ENCODE measurements around the gene KCNJ16. TPM values are rescaled to one million over a fixed set of nuclear protein-coding genes. Genes with fewer than 3 reads are reported as not detected.

Gene KCNJ16
- total RNA-seq, 2 donors from 2014 or later: 0.28 TPM; not detected in 1

DNA sequence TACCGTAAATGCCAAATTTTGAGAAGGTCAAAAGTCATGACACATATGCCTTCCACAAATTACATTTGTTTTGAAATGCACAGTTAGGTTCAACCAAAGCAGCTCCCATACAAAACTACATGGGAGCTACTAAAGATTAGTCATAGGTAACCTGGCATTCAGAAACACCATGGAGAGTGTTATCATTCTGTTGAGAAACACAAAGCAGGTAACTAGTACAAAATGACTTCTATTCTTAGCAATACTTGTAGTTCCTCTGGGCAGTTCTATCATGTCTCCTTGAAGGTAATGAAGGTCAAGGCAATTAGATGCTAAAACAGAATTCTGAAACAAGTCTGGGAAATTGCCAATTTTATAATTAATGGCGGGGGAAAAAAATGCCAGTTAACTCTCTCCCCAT is 39.4 kb downstream of the KCNJ16 start:
- H3K9me3 ChIP-seq: peaks cover under 1% of the 10 kb centered on the region
- no peaks in the 10 kb centered on the region for H3K36me3 ChIP-seq
- no peaks in the 10 kb centered on the region for H3K27me3 ChIP-seq (replicated peaks; ENCODE audit: insufficient read depth)
- TF ChIP-seq, protein P1, sequence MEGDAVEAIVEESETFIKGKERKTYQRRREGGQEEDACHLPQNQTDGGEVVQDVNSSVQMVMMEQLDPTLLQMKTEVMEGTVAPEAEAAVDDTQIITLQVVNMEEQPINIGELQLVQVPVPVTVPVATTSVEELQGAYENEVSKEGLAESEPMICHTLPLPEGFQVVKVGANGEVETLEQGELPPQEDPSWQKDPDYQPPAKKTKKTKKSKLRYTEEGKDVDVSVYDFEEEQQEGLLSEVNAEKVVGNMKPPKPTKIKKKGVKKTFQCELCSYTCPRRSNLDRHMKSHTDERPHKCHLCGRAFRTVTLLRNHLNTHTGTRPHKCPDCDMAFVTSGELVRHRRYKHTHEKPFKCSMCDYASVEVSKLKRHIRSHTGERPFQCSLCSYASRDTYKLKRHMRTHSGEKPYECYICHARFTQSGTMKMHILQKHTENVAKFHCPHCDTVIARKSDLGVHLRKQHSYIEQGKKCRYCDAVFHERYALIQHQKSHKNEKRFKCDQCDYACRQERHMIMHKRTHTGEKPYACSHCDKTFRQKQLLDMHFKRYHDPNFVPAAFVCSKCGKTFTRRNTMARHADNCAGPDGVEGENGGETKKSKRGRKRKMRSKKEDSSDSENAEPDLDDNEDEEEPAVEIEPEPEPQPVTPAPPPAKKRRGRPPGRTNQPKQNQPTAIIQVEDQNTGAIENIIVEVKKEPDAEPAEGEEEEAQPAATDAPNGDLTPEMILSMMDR (IDR thresholded peaks at IDR 0.05): no peak
- no peak overlapping the region for H3K4me3 ChIP-seq
- H3K4me1 ChIP-seq (ENCODE audit: control insufficient read depth in 1 of 2, low read depth in 2 of 2): peaks cover 8 to 12% of the 10 kb centered on the region in 2 donors
- DNase-seq (ENCODE audit: low spot score) (no peak), ATAC-seq (ENCODE audit: insufficient number of reproducible peaks, low FRiP score, low read depth) (no peak)
- no peak overlapping the region for H3K27ac ChIP-seq

DNA sequence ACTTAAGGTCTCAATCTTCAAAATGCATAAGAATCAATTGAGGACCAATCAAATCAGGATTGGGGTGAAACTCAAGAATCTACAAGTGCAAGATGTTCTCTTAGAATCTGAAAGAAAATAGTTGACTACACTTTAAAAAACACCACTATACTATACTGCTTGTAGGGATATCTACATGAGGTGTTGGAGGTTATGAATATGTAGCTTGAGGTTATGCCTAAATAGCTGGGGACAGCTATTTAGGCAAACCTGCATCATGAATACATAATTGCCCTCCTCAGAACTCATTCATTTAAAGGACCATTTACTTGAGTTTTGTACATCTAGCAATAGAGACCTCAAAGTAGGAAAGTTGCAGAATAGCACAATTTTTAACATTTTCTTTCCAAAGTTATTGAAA is 40.1 kb downstream of the KCNJ16 start:
- no peak overlapping the region for H3K4me3 ChIP-seq
- no peaks in the 10 kb centered on the region for H3K27me3 ChIP-seq (replicated peaks; ENCODE audit: insufficient read depth)
- no peak overlapping the region for H3K27ac ChIP-seq
- TF ChIP-seq, protein P1 (IDR thresholded peaks at IDR 0.05): no peak
- peaks cover under 1 to 5% of the 10 kb centered on the region in 2 donors for H3K4me1 ChIP-seq (ENCODE audit: control insufficient read depth in 1 of 2, low read depth in 2 of 2)
- ATAC-seq (ENCODE audit: insufficient number of reproducible peaks, low FRiP score, low read depth) (no peak), DNase-seq (ENCODE audit: low spot score) (no peak)
- H3K9me3 ChIP-seq: peaks cover 5% of the 10 kb centered on the region
- H3K36me3 ChIP-seq: no peaks in the 10 kb centered on the region

DNA sequence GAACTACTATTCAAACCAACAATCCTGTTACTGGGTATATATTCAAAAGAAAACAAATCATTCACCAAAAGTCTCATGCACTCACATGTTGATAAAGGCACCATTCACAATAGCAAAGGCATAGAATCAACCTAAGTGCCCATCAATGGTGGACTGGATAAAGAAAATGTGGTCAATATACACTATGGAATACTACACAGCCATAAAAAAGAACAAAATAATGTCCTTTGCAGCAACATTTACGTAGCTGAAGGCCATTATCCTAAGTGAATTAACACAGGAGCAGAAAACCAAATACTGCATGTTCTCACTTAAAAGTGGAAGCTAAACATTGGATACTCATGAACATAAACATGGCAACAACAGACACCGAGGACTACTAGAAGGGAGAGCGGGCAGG is 41.9 kb downstream of the KCNJ16 start:
- H3K9me3 ChIP-seq: peaks cover 5% of the 10 kb centered on the region
- no peaks in the 10 kb centered on the region for H3K4me1 ChIP-seq (ENCODE audit: control insufficient read depth in 1 of 2, low read depth in 2 of 2)
- DNase-seq (ENCODE audit: low spot score) (no peak), ATAC-seq (ENCODE audit: insufficient number of reproducible peaks, low FRiP score, low read depth) (no peak)
- TF ChIP-seq, protein P1 (IDR thresholded peaks at IDR 0.05): no peak
- H3K4me3 ChIP-seq: no peak overlapping the region
- H3K27ac ChIP-seq: no peak overlapping the region
- H3K27me3 ChIP-seq (replicated peaks; ENCODE audit: insufficient read depth): no peaks in the 10 kb centered on the region
- no peaks in the 10 kb centered on the region for H3K36me3 ChIP-seq

DNA sequence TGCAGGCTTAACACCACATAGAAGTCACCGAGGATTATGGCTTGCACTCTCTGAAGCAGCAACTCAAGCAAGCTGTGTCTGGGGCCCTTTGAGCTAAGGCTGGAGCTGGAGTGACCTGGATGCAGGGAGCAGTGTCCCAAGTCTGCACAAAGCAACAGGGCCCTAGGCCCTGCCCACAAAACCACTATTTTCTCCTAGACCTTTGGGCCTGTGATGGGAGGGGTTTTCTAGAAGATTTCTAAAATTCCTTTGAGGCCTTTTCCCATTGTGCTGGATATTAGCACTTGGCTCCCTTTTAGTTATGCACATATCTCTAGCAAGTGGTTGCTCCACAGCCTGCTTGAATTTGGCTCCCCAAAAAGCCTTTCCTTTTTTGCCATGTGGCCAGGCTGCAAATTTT is 44.5 kb downstream of the KCNJ16 start:
- no peak for DNase-seq (ENCODE audit: low spot score)
- H3K9me3 ChIP-seq: peaks cover 5% of the 10 kb centered on the region
- TF ChIP-seq, protein P1 (IDR thresholded peaks at IDR 0.05): no peak
- no peaks in the 10 kb centered on the region for H3K4me1 ChIP-seq (ENCODE audit: control insufficient read depth in 1 of 2, low read depth in 2 of 2)
- ATAC-seq (ENCODE audit: insufficient number of reproducible peaks, low FRiP score, low read depth): no peak
- no peak overlapping the region for H3K4me3 ChIP-seq
- no peaks in the 10 kb centered on the region for H3K36me3 ChIP-seq
- H3K27me3 ChIP-seq (replicated peaks; ENCODE audit: insufficient read depth): no peaks in the 10 kb centered on the region
- no peak overlapping the region for H3K27ac ChIP-seq

DNA sequence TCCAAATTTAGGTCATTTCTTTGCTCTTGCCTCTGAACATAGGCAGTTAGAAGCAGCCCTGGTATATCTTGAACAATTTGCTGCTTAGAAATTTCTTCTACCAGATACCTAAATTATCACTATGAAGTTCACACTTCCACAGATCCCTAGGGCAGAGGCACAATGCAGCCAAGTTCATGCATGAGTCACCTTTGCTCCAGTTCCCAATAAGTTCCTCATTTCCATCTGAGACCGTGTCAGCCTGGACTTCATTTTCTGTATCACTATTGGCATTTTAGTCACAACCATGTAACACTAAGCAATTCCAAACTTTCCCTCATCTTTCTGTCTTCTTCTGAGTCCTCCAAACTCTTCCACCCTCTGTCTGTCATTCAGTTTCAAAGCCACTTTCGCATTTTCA is 45.0 kb downstream of the KCNJ16 start:
- Histone ChIP-seq H3K4me3 (no peak overlapping the region), H3K27ac (no peak overlapping the region), H3K36me3 (no peaks in the 10 kb centered on the region), H3K9me3 (peaks cover 5% of the 10 kb centered on the region), H3K4me1 (ENCODE audit: control insufficient read depth in 1 of 2, low read depth in 2 of 2) (no peaks in the 10 kb centered on the region), H3K27me3 (replicated peaks; ENCODE audit: insufficient read depth) (no peaks in the 10 kb centered on the region)
- ATAC-seq (ENCODE audit: insufficient number of reproducible peaks, low FRiP score, low read depth) (no peak), DNase-seq (ENCODE audit: low spot score) (no peak)
- TF ChIP-seq, protein P1 (IDR thresholded peaks at IDR 0.05): no peak
